T follicular helper cell (primary cell): ENCODE data around the gene PTPA.

Experiments
- DNase-seq: peaks from one replicate; pipeline ENCODE4 v3.0.0-alpha.2; 2020; ENCODE audit warnings: low read depth
- total RNA-seq, 2 experiments: gene quantifications; one replicate each; lab custom pipeline; 2026; lab: John Stamatoyannopoulos, UW

PTPA gene
- total RNA-seq, result 56.7 to 59.0 reads per million in 2 experiments

- peak; percentile 96 for DNase-seq
These were observed at the start of gene PTPA, which contains the start of gene CRAT for GRCh38 chr9:129110740-129111527. Gene PTPA (plus strand): TSS chr9:129111415. CDS start chr9:129111601, 186 bp downstream. Gene CRAT (minus strand): TSS chr9:129110793. CDS start chr9:129110509, 284 bp downstream.

DNA sequence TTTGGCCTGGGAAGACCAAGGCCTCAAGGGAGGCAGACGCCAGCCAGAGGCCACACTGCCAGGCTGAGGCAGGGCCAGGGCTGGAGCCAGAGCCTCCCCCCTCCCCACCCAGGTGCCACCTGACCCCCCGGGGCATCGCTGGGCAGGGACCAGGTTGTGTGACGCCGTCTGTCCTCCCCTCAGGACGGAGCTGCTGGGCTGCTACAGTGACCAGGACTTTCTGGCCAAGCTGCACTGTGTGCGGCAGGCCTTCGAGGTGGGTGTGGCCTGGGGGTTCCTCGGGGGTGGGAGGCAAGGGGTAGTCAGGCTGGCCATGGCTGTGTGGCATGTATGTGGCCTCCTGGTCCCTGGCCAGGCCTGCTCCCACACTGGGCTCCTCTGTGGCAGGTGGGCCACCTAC, 48.2 kb upstream of the PTPA start:
- DNase-seq, result no peak

GRCh38 chr9:129064499-129064908, 46.7 kb upstream of the PTPA start:
- DNase-seq, result no peak

GRCh38 chr9:129068110-129068509, 43.1 kb upstream of the PTPA start:
- no peak for DNase-seq

DNA sequence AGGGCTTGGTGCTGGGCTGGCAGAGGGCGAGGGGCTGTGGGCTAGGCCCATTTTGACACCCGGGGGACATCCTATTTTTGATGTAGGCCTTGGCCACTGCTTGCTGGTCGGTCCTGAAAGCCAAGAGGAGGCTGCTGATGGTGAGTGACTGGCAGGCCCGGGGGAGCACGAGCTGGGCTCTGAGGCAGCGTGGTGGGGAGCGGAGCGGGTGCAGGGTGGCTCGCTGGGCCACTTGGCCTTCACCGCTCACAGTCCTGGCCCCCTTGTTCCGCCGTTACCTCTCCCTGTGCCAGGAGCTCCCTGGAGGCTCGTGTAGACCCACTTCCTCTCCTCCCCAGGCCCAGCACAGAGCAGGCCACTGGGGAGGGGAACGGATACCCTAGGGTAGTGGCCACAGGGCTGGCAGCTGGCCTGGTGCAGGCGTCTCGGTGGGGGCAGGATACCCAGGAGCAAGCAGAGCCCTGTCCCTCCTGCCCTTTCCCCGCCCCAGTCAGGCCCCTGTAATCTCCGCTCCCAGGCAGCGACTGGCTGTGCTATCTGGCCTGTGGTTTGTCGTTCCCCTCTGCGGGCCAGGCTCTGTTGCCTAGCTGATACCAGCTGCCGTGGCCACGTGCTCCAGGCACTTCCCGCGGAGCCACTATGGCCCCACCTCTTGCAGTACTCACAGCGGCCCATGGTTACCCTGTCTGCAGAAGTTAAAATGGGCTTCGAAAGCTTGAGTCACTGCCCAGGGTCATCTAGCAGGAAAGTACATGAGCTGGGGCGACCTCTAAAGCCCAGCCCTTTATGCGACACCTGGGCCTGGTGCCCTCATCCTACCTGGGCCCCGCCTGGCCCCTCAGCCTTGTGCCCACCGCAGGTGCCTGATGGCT, 42.0 kb upstream of the PTPA start:
- no peak for DNase-seq

GRCh38 chr9:129069862-129070641, 41.2 kb upstream of the PTPA start:
- DNase-seq, result no peak

- no peak for DNase-seq
These were observed 40.3 kb upstream of the PTPA start for GRCh38 chr9:129070696-129071525.

DNA sequence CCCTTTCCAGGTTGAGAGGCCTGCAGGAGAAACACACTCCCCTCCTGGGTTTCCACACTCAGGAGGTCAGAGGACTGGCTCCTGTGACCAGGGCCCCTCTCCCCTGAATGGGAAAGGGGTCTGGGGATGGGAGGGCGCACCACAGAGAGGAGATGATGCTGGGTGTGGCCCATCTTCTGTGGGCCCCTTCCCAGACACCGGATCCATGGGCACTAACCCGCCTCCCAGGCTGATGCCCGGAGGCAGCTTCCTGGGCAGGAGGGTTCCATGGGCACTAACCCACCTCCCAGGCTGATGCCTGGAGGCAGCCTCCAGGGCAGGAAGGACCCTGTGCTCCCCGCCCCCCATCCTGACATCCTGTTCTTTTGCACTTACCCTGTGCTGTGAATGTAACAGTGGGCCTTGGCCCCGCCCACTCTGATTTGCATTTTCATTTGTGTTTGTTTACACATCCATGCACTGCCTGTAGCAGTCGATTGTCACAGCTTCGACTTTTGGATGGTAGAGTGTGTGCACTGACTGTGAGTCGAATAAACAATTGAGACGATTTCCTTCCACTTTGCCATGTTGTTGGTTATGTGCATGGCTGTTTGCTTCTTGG, 39.6 kb upstream of the PTPA start:
- no peak for DNase-seq

DNA sequence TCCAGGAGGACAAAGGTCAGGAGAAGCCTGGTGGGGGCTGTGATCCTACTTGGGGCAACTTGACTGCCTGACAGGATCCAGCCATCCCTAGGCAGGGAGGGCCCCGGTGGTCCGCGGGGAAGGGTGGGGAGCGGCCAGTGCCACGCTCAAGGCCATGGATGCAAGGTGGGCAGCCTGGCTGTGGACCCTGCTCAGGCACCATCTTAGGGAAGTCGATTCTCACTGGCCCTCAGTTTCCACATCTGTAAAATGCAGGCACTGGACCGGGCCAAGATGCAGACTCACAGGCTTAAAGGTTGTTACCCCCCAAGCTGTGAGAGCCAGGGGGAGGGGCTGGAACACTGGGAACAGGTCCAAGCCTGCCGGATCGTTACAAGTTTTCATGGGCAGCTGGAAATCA, 39.0 kb upstream of the PTPA start:
- DNase-seq, result no peak

DNA sequence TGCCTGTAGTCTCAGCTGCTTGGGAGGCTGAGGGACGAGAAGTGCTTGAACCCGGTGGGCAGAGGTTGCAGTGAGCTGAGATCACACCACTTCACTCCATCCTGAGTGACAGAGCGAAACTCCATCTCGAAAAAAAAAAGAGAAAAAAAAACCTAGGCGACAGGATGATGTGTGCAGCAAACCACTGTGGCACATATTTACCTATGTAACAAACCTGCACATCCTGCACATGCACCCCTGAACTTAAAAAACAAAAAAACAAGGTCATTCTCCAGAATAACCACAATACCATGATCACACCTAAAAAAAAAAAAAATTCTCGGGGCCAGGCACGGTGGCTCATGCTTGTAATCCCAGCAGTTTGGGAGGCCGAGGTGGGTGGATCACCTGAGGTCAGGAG, 37.8 kb upstream of the PTPA start:
- DNase-seq, result no peak

- DNase-seq, result no peak
These were observed 37.1 kb upstream of the PTPA start for GRCh38 chr9:129074106-129074505.

DNA sequence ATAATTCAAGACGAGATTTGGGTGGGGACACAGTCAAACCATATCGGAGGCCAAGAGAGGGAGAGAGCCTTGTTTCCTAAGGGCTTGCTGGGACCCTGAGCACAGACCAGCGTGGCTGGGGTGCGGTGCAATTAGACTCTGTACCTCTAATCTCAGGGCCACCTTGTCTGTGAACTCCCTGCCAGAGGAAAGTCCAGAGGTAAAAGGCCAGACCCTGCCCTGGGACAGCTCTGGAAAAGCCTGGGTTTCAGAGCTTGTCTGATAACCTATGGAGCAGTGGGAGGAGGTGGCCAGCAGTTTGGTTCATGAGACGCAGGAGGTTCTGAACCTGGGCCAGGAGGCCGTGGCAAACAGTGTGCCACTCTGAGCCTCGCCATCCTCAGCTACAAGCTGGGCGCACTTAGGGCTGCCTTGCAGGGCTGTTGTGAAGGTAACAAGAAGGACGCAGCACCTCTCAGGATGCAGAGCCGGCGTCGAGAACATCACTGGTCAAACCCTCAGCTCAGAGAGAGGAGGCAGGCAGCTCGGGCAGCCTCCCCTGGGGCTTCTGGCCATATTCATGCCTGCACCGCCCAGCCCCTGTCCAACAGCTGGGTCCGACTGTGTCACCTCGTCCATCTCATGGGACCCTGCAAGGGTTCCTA, 35.1 kb upstream of the PTPA start:
- no peak for DNase-seq

DNA sequence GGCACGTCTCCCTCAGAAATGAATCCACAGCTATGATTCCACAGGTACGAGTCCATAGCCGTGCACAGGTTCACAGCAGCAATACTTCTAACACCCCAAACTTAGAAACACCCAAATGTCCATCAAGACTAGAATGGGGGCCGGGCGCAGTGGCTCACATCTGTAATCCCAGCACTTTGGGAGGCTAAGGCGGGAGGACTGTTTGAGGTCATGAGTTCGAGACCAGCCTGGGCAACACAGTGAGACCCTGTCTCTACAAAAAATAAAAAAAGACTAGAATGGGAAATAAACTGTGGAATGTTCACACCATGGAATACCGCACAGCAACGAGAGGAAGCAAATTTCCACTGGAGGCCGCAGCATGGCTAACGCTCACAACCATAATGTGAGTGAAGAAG, 34.6 kb upstream of the PTPA start:
- DNase-seq, result no peak

DNA sequence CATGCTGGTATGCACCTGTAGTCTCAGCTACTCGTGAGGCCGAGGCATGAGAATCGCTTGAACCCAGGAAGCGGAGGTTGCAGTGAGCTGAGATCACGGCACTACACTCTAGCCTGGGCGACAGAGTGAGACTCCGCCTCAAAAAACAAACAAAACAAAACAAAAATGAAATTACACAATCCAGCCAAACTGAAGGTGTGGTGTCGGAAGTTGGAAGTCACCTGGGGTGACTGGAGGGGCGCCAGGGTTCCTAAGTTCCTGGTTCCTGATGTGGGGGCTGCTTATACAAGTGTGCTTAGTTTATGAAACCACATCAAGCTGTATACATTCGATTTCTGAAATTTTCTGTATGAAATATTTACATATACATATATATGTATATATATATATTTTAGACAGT, 34.0 kb upstream of the PTPA start:
- no peak for DNase-seq

GRCh38 chr9:129078691-129079503, 32.3 kb upstream of the PTPA start:
- no peak for DNase-seq

- no peak for DNase-seq
These were observed 31.4 kb upstream of the PTPA start for GRCh38 chr9:129079829-129080228.

- DNase-seq, result no peak
These were observed 31.0 kb upstream of the PTPA start for GRCh38 chr9:129080298-129080600.

DNA sequence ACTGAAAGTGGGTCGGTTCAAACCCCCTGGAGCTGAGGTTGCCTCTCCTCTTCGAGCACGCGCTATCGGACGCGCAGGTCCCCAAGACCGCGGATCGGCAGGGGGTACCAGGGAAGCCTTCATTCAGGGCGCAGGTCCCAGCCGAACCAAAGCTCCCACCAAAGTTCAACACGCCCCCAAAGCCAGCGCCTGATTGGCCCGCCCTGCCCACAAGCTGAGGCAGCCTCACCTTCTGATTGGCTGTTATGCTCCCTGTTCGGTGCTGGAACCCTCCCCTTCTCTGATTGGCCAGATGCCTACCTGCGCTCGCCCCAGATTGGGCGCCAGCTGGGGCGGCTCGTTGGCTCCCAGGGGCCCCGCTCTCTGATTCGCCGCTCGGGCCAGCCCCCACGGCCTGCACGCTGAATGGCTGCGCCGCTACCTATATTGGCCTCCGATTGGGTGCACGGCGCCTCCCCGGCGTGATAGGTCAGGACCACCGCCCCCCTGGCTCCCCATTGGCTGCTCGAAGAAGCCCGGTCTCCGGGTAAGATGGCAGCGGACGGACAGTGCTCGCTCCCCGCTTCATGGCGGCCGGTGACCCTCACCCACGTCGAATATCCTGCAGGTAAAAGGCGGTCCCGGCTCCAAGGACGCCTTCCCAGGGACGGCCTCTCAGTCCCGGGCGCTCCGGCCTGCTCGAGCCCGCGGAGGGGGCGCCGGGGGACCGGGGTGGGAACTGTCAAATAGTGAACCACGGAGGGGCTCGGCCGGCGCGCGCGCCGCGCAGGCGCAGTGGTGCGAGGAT, 30.4 kb upstream of the PTPA start, which contains the start of gene DOLPP1:
Gene DOLPP1, plus strand, starts transcription at position 511 of the 787 bp plus-strand sequence. Its CDS starts 21 bp downstream, at position 532.
- peak; percentile 97 for DNase-seq
